Lower leg skin (tissue), 3 donors: ENCODE results near the gene SORCS2.

ENCODE experiments used
- CTCF ChIP-seq, 3 donors: fragments of 450-650 bp; IDR thresholded peaks; one replicate each; pipeline ENCODE4 v1.5.1; 2016; ENCODE audit warnings: antibody characterized with exemption in 3 of 3, mild to moderate bottlenecking in 3 of 3, moderate library complexity in 2 of 3
- POLR2A ChIP-seq, 2 donors: fragments of 450-650 bp; IDR thresholded peaks; one replicate each; pipeline ENCODE4 v1.6.1; 2016 to 2017; ENCODE audit warnings: antibody characterized with exemption in 2 of 2, mild to moderate bottlenecking in 1 of 2, moderate library complexity in 1 of 2

GRCh38 chr4:7625071-7625470 is 432.7 kb downstream of the SORCS2 start:
- no peak for TF ChIP-seq CTCF (IDR thresholded peaks at IDR 0.05)
- no peak for TF ChIP-seq POLR2A (IDR thresholded peaks at IDR 0.05)
